Kidney (tissue), 14 donors: ENCODE results near the gene CPED1. TPM values are rescaled to one million over a fixed set of nuclear protein-coding genes. Genes with fewer than 3 reads are reported as not detected.

Source experiments
- DNase-seq, 5 donors: peaks; one replicate each; pipeline ENCODE4 v3.0.0-alpha.2; 2013 to 2020
- FAIRE-seq: peaks from 2 replicates; lab custom pipeline; 2012; peaks lifted over from hg19 to GRCh38; lab: Jason Lieb, UNC
- H3K27ac ChIP-seq, 2 donors: one replicate each; pipeline ENCODE4 v1.7.0; 2013; ENCODE audit warnings: low read depth in 2 of 2, low read length in 2 of 2, inconsistent platforms in 1 of 2
- H3K27me3 ChIP-seq: one replicate; pipeline ENCODE4 v1.7.1; 2013; ENCODE audit warnings: low read length, inconsistent platforms; ENCODE audit not compliant: control insufficient read depth, insufficient read depth
- H3K36me3 ChIP-seq, 3 donors: one replicate each; pipeline versions ENCODE4 v1.7.0 to v1.7.1; 2013; ENCODE audit warnings: low read length in 3 of 3, control low read depth in 1 of 3, inconsistent platforms in 1 of 3; ENCODE audit not compliant: insufficient read depth in 3 of 3, control insufficient read depth in 2 of 3
- H3K4me1 ChIP-seq, 3 donors: one replicate each; pipeline versions ENCODE4 v1.7.0 to v1.7.1; 2013; ENCODE audit warnings: low read length in 3 of 3, inconsistent platforms in 1 of 3, low read depth in 1 of 3; ENCODE audit not compliant: control insufficient read depth in 2 of 3, insufficient read depth in 2 of 3
- H3K4me3 ChIP-seq, 3 donors: one replicate each; pipeline versions ENCODE4 v1.7.0 to v1.8.1; 2013; ENCODE audit warnings: low read length in 3 of 3, control low read depth in 1 of 3, inconsistent platforms in 1 of 3
- H3K9ac ChIP-seq, 3 donors: one replicate each; pipeline versions ENCODE4 v1.7.0 to v1.7.1; 2013; ENCODE audit warnings: low read length in 3 of 3, control low read depth in 1 of 3, inconsistent platforms in 1 of 3
- H3K9me3 ChIP-seq, 3 donors: one replicate each; pipeline versions ENCODE4 v1.7.0 to v1.7.1; 2013; ENCODE audit warnings: low read length in 3 of 3, control low read depth in 1 of 3, inconsistent platforms in 1 of 3; ENCODE audit not compliant: control insufficient read depth in 2 of 3, insufficient read depth in 1 of 3
- CTCF ChIP-seq: IDR thresholded peaks from 3 replicates; pipeline ENCODE4 v1.5.1; 2012; ENCODE audit warnings: mild to moderate bottlenecking, moderate library complexity, borderline replicate concordance; ENCODE audit not compliant: insufficient read depth; ENCODE audit errors: extremely low read depth
- intact Hi-C: fragments of 100-400 bp; cut with DNase I; formaldehyde crosslinking; loops from one replicate; pipeline ENCODE4 v1.11.1; 2022
- polyA plus RNA-seq: library from polyadenylated mRNA; stranded (reverse); fragments of 350-450 nt; fragmentation: Illumina TruSeq; extraction: RNeasy Lipid Tissue Mini Kit (QIAGEN cat#74804); gene quantifications from one replicate; pipeline ENCODE4 v1.2.3, GENCODE V29; 2014; ENCODE audit warnings: low read depth, low replicate concordance; ENCODE audit not compliant: insufficient read depth
- total RNA-seq: library from RNA; stranded (reverse); fragmentation: NEBNext Ultra II Directional; extraction: Animal tissue kit (Norgen Biotek cat#: 25700); gene quantifications from one replicate; pipeline ENCODE4 v1.2.1, GENCODE V29; 2021
- donor health status: control.
- donor health status: control.
- donor health status: control.
- donor health status: control.
- donor health status: control.
- donor health status: DM: yes; HTN: yes; CAD: no.
- donor health status: Normal renal cell carcinoma (clear cell type).

The CPED1 gene
- total and polyA plus RNA-seq, 2 donors from 2014 or later = 2.9 to 16.9 TPM

GRCh38 chr7:121328508-121329190 is 340.1 kb downstream of the CPED1 start, which contains the start of gene WNT16:
Gene WNT16, plus strand, starts transcription at chr7:121329000. Its CDS starts 293 bp downstream, at chr7:121329293.
- no peak for TF ChIP-seq CTCF
- Histone ChIP-seq H3K4me1 (peaks cover 0 to 8% (median 0%) of the 10 kb centered on the region in 3 donors), H3K27ac (no peak within 1 kb of the TSS), H3K36me3 (no peaks in the 10 kb centered on the region), H3K27me3 (peaks cover 31% of the 10 kb centered on the region), H3K4me3 (peak within 1 kb of the TSS in 2 of 3 donors; percentile 23 to 52), H3K9me3 (no peaks in the 10 kb centered on the region), H3K9ac (no peak within 1 kb of the TSS)
- no peak for FAIRE-seq
- DNase-seq = peak in 4 of 5 donors; percentile 22 to 48 (median 26)
- intact Hi-C loops = no loop called here

- Histone ChIP-seq H3K27ac (no peak overlapping the region), H3K4me1 (peaks cover 0 to 8% (median 0%) of the 10 kb centered on the region in 3 donors), H3K9ac (no peak overlapping the region), H3K9me3 (no peaks in the 10 kb centered on the region), H3K36me3 (no peaks in the 10 kb centered on the region), H3K4me3 (peak overlapping the region in 2 of 3 donors; percentile 23 to 52), H3K27me3 (peaks cover 34% of the 10 kb centered on the region)
- no peak for FAIRE-seq
- peak; percentile 39 to 62 (median 55) for DNase-seq
- intact Hi-C loops = no loop called here
- no peak for TF ChIP-seq CTCF
Observed at GRCh38 chr7:121329191-121330052, 340.9 kb downstream of the CPED1 start.

GRCh38 chr7:121330053-121330833 is 341.7 kb downstream of the CPED1 start:
- H3K9me3 ChIP-seq = no peaks in the 10 kb centered on the region
- H3K4me3 ChIP-seq = peak overlapping the region in 2 of 3 donors; percentile 47 to 52
- no peak overlapping the region for H3K27ac ChIP-seq
- H3K4me1 ChIP-seq = peaks cover 0 to 8% (median 0%) of the 10 kb centered on the region in 3 donors
- peaks cover 41% of the 10 kb centered on the region for H3K27me3 ChIP-seq
- H3K9ac ChIP-seq = no peak overlapping the region
- no peak for TF ChIP-seq CTCF
- no peaks in the 10 kb centered on the region for H3K36me3 ChIP-seq
- no peak for FAIRE-seq
- DNase-seq = peak in 4 of 5 donors; percentile 38 to 54 (median 44)
- intact Hi-C loops = no loop called here
